ENCODE measurements around the gene DTL.
A peak's percentile ranks its signal among the peaks of the same experiment; 100 is the strongest.

The DTL gene

DNA sequence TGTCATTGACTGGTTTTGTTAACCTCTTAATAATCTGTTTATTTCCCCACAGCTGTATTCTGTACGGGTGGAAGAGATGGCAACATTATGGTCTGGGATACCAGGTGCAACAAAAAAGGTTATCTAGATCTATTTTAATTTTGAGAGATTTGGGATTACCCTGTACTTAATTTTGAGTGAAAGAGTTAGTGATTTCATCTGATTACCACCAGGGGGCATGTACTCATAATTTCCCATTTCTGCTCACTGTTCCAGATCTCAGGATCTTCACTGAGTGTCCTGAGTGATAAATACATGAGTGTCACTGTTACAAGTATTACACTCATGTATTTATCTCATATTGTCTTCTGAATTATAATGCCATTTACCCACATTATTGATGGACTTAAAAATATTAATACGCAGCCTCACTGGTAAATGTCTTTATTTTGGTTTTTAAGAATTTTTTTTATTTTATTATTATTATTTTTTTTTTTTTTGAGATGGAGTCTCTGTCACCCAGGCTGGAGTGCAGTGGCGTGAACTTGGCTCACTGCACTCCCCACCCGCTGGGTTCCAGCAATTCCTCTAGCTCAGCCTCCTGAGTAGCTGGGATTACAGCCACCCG, 27.4 kb downstream of the DTL start:
- Mint-ChIP-seq H3K4me1 (no peaks in the 10 kb centered on the region), H3K36me3 (peaks cover 76% of the 10 kb centered on the region), H3K9me3 (no peaks in the 10 kb centered on the region), H3K4me3 (no peak overlapping the region), H3K27ac (no peak overlapping the region)
- no peak for ATAC-seq
- DNase-seq (ENCODE audit: low spot score in 2 of 2), result no peak

DNA sequence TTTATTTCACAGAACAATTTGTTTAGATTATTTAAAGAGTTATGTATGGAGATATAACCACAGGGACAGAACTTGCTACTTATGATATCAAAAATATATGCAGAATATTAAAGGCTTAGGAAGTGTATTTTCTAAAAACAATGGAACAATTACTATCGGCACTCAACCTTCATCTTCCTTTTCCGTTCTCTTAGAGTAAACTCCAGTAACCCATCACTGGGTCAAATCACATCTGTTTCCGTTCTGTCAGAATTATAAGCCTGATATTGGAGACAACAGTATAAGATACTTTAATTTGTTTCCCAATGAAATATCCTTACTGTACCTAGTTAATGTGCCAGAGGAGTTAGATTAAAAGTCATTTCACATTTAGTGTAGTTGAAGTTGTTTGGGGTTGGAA, 32.2 kb downstream of the DTL start:
- no peak overlapping the region for H3K27ac Mint-ChIP-seq
- peaks cover 100% of the 10 kb centered on the region for H3K36me3 Mint-ChIP-seq
- H3K4me3 Mint-ChIP-seq, result no peak overlapping the region
- no peak for DNase-seq (ENCODE audit: low spot score in 2 of 2)
- no peaks in the 10 kb centered on the region for H3K4me1 Mint-ChIP-seq
- ATAC-seq, result no peak
- H3K9me3 Mint-ChIP-seq, result no peaks in the 10 kb centered on the region

DNA sequence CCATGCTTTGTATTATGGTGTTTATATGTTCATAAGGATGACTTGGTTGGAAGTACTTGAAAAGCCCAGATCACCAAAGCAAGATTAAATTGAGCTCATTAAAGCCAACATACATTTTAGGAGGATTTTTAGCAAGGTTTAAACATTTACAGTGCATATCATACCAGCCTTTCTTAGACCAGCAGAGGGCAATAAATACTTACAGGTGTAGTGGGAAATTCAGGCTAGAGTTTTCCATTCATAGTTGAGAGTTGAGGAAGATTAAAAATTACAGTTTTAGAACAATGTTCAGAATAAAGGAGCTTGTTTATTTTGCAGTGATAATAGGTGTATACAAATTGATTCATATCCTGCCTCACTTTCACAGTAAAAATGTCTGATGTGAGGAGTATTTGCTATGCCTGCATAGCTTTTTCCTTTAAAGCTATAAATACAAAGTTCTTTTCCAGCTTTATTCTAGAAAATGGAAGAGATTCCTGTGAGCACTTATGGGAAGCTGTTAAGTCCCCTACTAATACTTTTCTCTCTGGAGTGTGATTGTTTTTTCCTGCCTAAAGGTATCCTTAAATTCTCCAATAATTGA, 35.3 kb downstream of the DTL start:
- Mint-ChIP-seq H3K36me3 (peaks cover 88% of the 10 kb centered on the region), H3K27ac (no peak overlapping the region), H3K9me3 (no peaks in the 10 kb centered on the region), H3K4me1 (no peaks in the 10 kb centered on the region), H3K4me3 (no peak overlapping the region)
- ATAC-seq, result no peak
- DNase-seq (ENCODE audit: low spot score in 2 of 2), result no peak

DNA sequence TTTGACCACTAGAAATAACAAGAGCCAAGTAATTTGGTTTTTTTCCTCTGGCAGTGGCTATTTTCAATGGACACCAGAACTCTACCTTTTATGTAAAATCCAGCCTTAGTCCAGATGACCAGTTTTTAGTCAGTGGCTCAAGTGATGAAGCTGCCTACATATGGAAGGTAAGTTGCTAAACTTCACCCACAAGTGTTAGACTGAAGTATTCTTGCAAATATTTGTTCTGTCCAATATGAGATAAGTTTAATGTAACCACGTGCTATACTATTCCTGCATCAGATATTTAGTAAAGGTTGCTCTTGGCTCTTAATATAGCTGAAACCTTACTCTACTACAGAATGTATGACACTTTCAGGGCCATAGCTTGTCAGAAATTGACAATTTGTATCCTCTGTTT, 36.5 kb downstream of the DTL start:
- Mint-ChIP-seq H3K9me3 (no peaks in the 10 kb centered on the region), H3K36me3 (peaks cover 75% of the 10 kb centered on the region), H3K4me3 (no peak overlapping the region), H3K27ac (no peak overlapping the region), H3K4me1 (no peaks in the 10 kb centered on the region)
- DNase-seq (ENCODE audit: low spot score in 2 of 2) (no peak), ATAC-seq (no peak)

DNA sequence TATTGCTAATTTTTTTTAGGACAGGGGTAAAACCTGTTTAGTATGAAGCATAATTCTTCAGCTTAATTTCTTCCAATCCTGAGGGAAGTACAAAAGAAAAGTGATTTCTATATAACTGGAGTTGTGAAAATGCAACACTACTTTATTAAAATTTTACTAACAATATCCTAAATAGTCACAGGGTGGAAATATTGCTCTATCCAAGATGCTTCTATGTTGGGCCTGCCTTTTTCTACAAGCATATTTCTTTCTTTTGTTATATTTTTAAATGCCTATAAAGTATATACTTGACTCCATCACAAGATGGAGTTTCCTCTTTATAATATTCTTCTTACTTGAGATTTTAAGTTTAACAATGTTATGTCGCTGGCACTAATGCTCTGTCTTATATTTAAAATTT, 37.9 kb downstream of the DTL start:
- Mint-ChIP-seq H3K27ac (no peak overlapping the region), H3K4me3 (no peak overlapping the region), H3K4me1 (no peaks in the 10 kb centered on the region), H3K36me3 (peaks cover 61% of the 10 kb centered on the region), H3K9me3 (no peaks in the 10 kb centered on the region)
- DNase-seq (ENCODE audit: low spot score in 2 of 2), result no peak
- ATAC-seq, result no peak

DNA sequence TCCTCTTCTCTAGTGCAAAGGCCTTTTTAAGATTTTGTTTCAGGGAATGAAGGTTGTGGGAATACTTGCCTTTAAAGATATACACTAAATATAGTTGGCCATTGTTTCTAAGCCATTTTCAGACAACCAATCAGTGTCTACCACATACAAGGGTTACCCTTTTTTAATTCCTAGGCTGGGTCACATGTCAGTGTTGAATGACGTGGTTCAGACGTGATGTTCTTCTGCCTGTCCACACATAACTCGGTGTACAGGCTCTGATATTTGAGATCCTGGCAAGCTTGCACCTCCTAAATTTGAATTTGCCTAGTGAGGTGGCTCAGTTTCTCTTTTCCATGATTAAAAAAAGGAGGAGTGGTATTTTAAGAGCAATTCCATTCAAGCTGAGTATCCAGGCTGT, 38.8 kb downstream of the DTL start:
- Mint-ChIP-seq H3K36me3 (peaks cover 53% of the 10 kb centered on the region), H3K4me3 (no peak overlapping the region), H3K4me1 (no peaks in the 10 kb centered on the region), H3K27ac (no peak overlapping the region), H3K9me3 (no peaks in the 10 kb centered on the region)
- DNase-seq (ENCODE audit: low spot score in 2 of 2), result no peak
- no peak for ATAC-seq

DNA sequence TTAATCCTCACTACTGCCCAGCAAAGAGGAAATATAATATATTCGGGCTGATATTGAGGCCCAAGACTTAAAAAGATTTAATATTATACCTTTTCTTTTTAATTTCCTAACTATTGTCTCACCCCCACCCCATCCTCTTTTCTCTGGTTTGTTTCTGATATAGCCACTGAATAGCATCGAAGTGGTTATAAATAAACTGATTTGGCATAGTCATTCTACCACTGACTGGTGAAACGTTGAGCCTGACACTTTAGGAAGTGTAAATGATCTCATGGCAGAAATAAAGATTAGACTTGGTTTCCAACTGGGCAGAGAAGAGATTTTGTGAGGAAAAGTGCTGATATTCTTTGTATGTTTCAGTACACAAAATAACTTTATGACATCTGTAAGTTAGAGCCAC, 39.3 kb downstream of the DTL start:
- H3K27ac Mint-ChIP-seq, result no peak overlapping the region
- ATAC-seq, result no peak
- H3K36me3 Mint-ChIP-seq, result peaks cover 47% of the 10 kb centered on the region

DNA sequence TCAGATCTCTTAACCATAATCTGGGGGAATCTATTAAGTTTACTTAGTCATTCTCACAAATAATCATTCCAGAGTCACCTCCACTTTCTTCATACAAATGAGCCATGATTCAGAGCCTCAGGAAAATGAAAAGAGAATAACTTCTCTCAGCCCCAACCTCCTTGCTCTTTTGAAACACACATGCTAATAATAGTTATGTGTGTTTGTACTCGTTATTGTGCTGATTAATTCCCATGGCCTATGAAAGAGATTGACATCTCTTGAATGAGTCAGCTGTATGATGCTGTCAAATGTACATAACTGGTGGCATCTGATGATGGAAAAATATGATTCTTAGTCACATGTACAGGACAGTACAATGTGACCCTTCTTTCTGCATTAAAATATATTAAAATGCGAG, 41.5 kb downstream of the DTL start:
- ATAC-seq (no peak), DNase-seq (ENCODE audit: low spot score in 2 of 2) (no peak)
- H3K9me3 Mint-ChIP-seq, result no peaks in the 10 kb centered on the region
- no peak overlapping the region for H3K4me3 Mint-ChIP-seq
- no peak overlapping the region for H3K27ac Mint-ChIP-seq
- peaks cover 26% of the 10 kb centered on the region for H3K36me3 Mint-ChIP-seq
- H3K4me1 Mint-ChIP-seq, result no peaks in the 10 kb centered on the region

More for the DNA sequence above, 39.3 kb downstream of the DTL start:
- H3K4me1 Mint-ChIP-seq, result no peaks in the 10 kb centered on the region
- no peak for DNase-seq (ENCODE audit: low spot score in 2 of 2)
- no peaks in the 10 kb centered on the region for H3K9me3 Mint-ChIP-seq
- H3K4me3 Mint-ChIP-seq, result no peak overlapping the region

DNA sequence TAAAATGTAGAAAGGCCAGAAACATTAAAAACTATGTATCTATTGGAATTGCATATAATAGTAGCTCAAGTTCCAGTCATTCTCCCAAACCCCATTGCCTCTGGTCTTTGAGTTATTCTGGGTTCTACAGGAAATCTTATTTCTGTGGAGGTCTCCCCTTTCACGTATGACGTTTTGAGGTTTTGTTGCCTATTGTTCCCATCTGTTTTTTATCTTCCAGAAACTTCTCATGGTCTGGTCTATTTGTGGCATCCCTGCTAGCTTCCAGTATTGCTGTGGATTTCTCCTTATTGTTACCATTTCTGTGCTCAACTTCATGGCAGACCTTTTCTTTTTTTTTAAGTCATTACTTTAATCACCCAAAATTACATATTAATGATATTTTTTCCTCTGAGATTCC, 43.3 kb downstream of the DTL start:
- H3K27ac Mint-ChIP-seq, result no peak overlapping the region
- no peaks in the 10 kb centered on the region for H3K9me3 Mint-ChIP-seq
- DNase-seq (ENCODE audit: low spot score in 2 of 2) (no peak), ATAC-seq (no peak)
- H3K4me1 Mint-ChIP-seq, result no peaks in the 10 kb centered on the region
- peaks cover 8% of the 10 kb centered on the region for H3K36me3 Mint-ChIP-seq
- no peak overlapping the region for H3K4me3 Mint-ChIP-seq

DNA sequence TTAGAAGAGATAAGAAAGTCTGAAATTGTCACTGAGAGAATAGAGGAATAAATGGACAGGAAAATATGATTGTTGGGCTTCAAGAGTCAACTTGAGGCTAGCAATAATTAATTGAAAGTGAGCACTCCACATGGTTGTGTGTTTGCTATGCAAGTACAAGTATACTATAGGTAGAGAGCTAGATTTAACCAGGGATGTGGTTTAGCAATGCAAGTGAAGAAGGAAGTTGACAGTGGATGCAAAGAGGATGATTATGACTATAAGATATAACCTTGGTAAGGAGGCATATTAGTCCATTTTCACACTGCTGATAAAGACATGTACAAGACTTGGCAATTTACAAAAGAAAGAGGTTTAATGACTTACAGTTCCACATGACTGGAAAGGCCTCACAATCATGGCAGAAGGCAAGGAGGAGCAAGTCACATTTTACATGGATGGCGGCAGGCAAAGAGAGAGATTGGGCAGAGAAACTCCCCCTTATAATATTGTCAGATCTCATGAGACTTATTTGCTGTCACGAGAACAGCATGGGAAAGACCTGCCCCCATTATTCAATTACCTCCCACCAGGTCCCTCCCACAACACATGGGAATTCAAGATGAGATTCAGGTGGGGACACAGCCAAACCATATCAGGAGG, 47.3 kb downstream of the DTL start:
- no peak overlapping the region for H3K27ac Mint-ChIP-seq

DNA sequence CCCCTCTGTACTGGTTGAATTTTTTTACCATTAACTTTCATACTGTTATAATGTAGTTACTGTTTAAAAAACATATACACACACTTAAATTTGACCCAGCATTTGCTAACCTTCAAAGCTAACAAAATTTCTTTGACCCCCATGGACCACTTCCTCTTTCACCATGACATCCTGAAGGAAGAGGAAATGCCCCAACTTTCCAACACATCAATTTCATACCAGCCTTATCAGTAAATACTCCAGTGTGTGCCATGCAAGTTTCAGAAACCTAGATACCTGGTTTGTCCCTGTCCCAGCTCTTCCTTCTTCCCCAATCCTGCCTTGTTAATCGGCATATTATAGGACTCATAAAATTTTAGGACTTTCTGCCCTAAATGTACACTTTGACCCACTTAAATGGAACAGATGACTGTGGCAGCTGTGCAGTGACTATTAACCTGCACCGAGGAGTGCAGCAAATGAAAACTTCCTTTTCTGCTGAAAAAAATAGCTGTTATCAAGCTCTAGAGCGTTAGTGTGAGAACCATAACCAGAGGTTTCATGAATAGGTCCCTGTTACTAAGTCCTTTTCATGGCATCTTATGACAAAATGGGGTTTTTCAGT, 54.1 kb downstream of the DTL start:
- H3K4me3 Mint-ChIP-seq, result no peak overlapping the region
- DNase-seq (ENCODE audit: low spot score in 2 of 2) (no peak), ATAC-seq (no peak)
- peaks cover 20% of the 10 kb centered on the region for H3K4me1 Mint-ChIP-seq
- H3K27ac Mint-ChIP-seq, result peak overlapping the region; percentile 35
- H3K36me3 Mint-ChIP-seq, result peaks cover 77% of the 10 kb centered on the region
- H3K9me3 Mint-ChIP-seq, result no peaks in the 10 kb centered on the region

More for the DNA sequence above, 47.3 kb downstream of the DTL start:
- H3K36me3 Mint-ChIP-seq, result peaks cover 32% of the 10 kb centered on the region
- H3K4me1 Mint-ChIP-seq, result no peaks in the 10 kb centered on the region
- ATAC-seq, result peak; percentile 28
- no peak overlapping the region for H3K4me3 Mint-ChIP-seq
- no peaks in the 10 kb centered on the region for H3K9me3 Mint-ChIP-seq
- no peak for DNase-seq (ENCODE audit: low spot score in 2 of 2)

DNA sequence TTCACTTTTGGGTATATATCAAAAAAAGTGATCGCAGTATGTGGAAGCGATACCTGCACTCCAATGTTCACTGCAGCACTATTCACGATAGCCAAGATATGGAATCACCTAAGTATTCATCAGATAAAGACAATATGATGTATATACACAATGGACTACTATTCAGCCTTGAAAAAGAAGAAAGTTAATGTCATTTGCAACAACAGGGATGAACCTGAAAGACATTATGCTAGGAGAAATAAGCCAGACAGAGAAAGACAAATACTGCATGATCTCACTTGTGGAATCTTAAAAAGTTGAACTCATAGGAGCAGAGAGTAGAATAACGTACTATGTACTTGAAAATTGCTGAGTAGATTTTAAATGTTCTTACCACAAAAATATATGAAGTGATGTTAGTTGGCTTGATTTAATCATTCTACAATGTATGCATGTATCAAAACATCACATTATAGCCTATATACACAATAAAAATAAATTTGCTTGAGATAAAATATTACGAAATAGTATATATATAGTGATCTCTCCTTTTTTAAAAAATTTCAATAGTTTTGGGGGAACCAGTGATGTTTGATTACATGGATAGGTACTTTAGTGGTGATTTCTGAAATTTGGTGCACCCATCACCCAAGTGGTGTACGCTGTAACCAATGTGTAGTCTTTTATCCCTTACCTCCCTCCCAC, 56.0 kb downstream of the DTL start:
- ATAC-seq, result no peak
- H3K4me3 Mint-ChIP-seq, result no peak overlapping the region

DNA sequence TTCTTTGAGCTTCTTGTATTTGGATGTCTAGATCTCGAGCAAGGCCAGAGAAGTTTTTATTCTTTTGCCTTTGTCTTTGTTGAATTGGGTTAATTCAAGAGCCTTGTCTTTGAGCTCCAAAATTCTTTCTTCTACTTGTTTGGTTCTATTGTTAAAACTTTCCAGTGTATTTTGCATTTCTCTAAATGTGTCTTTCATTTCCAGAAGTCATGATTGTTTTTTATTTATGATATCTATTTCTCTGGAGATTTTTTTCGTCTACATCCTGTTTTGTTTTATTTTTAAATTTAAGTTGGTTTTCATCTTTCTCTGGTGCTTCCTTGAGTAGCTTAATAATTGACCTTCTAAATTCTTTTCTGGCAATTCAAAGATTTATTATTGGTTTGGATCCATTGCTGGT, 61.8 kb downstream of the DTL start:
- no peak for ATAC-seq
- no peak for DNase-seq (ENCODE audit: low spot score in 2 of 2)
- Mint-ChIP-seq H3K4me3 (no peak overlapping the region), H3K27ac (no peak overlapping the region), H3K36me3 (peaks cover 50% of the 10 kb centered on the region), H3K9me3 (peaks cover 4% of the 10 kb centered on the region), H3K4me1 (peaks cover 21% of the 10 kb centered on the region)

More for the DNA sequence above, 56.0 kb downstream of the DTL start:
- DNase-seq (ENCODE audit: low spot score in 2 of 2), result no peak
- peaks cover 4% of the 10 kb centered on the region for H3K9me3 Mint-ChIP-seq
- peaks cover 70% of the 10 kb centered on the region for H3K36me3 Mint-ChIP-seq
- H3K4me1 Mint-ChIP-seq, result peaks cover 29% of the 10 kb centered on the region
- no peak overlapping the region for H3K27ac Mint-ChIP-seq

DNA sequence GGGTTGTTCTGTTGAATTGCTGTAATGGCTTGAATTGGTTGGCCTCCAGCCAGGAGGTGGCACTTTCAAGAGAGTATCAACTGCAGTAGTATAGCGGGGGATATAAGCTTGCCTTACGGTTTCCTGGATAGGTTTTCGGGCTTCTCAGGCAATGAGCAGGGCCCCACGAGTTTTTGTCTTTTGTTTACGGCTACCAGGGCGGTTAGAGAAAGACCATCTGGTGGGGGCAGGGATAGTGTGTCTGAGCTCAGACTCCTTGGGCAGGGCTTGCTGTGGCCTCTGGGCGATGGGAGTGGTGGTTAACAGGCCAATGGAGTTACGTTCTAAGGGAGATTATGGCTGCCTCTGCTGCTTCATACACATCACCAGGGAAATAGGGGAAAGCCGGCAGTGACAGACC, 62.8 kb downstream of the DTL start:
- no peak overlapping the region for H3K27ac Mint-ChIP-seq
- no peak overlapping the region for H3K4me3 Mint-ChIP-seq
- peaks cover 4% of the 10 kb centered on the region for H3K9me3 Mint-ChIP-seq
- peaks cover 21% of the 10 kb centered on the region for H3K4me1 Mint-ChIP-seq
- no peak for DNase-seq (ENCODE audit: low spot score in 2 of 2)
- ATAC-seq, result no peak
- peaks cover 50% of the 10 kb centered on the region for H3K36me3 Mint-ChIP-seq

DNA sequence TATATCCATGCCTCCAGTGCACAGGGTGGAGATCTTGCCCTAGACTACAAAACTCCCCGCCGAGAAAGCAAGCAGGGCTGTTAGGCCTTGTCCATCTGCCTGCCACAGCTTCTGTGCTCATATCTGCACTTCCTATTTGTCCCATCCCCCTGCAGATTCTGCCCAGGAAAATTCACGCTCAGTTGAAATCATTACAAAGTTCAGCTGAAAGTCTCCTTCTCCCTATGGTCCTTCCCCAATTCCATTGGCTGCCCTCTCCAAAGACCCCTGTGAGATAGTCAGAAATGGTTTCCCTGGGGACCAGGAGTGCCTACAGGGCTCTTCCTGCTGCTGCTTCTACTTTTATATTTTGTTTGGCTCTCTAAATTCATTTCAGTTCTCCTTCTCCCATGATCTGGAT, 63.2 kb downstream of the DTL start:
- peaks cover 4% of the 10 kb centered on the region for H3K9me3 Mint-ChIP-seq
- H3K4me3 Mint-ChIP-seq, result no peak overlapping the region
- peaks cover 18% of the 10 kb centered on the region for H3K4me1 Mint-ChIP-seq
- ATAC-seq, result no peak
- peaks cover 55% of the 10 kb centered on the region for H3K36me3 Mint-ChIP-seq
- no peak for DNase-seq (ENCODE audit: low spot score in 2 of 2)
- no peak overlapping the region for H3K27ac Mint-ChIP-seq

Data from stimulated activated effector memory CD8-positive, alpha-beta T cell treated with anti-CD3 and anti-CD28 coated beads, Interleukin-12 subunit alpha, Interleukin-12 subunit beta, amount 100 ng/mL, for 72 hours (primary cell).